HepG2 (cell line): ENCODE data around the gene PPP2R2C. TPM values are rescaled to one million over a fixed set of nuclear protein-coding genes. Genes with fewer than 3 reads are reported as not detected.

ENCODE experiments used
- ELK4 ChIP-seq: sonication (generic); formaldehyde crosslinking; IDR thresholded peaks from 2 replicates; pipeline ENCODE4 v1.9.0; 2021; ENCODE audit warnings: missing genetic modification reagents, borderline replicate concordance
- FOXO4 ChIP-seq: sonication (generic); formaldehyde crosslinking; conservative IDR thresholded peaks from 2 replicates; pipeline ENCODE4 v1.8.1; 2023; ENCODE audit warnings: missing genetic modification reagents
- HNRNPLL ChIP-seq: fragments of 200-400 bp; formaldehyde crosslinking; IDR thresholded peaks from 2 replicates; pipeline ENCODE4 v1.6.1; 2017; ENCODE audit warnings: mild to moderate bottlenecking, low read depth, low read length; ENCODE audit not compliant: poor library complexity, severe bottlenecking
- KLF15 ChIP-seq: sonication (generic); formaldehyde crosslinking; IDR thresholded peaks from 2 replicates; pipeline ENCODE4 v1.8.1; 2023; ENCODE audit warnings: borderline replicate concordance, mild to moderate bottlenecking, inconsistent platforms, missing genetic modification reagents, mixed read lengths
- NRL ChIP-seq: sonication (generic); formaldehyde crosslinking; IDR thresholded peaks from 2 replicates; pipeline ENCODE4 v1.5.0; 2020; ENCODE audit warnings: missing genetic modification reagents, mild to moderate bottlenecking, moderate library complexity, borderline replicate concordance
- THRA ChIP-seq: sonication (generic); formaldehyde crosslinking; IDR thresholded peaks from 2 replicates; pipeline ENCODE4 v1.4.0; 2020; ENCODE audit warnings: missing genetic modification reagents, borderline replicate concordance
- TRAFD1 ChIP-seq: sonication (generic); formaldehyde crosslinking; IDR thresholded peaks from 2 replicates; pipeline ENCODE4 v1.5.1; 2020; ENCODE audit warnings: missing genetic modification reagents, mild to moderate bottlenecking, borderline replicate concordance
- ZMAT5 ChIP-seq: sonication (generic); formaldehyde crosslinking; IDR thresholded peaks from 2 replicates; pipeline ENCODE4 v1.5.0; 2020; ENCODE audit warnings: mild to moderate bottlenecking, low read depth, missing genetic modification reagents, borderline replicate concordance
- ZNF3 ChIP-seq: IDR thresholded peaks from 2 replicates; pipeline ENCODE4 v1.7.0; 2017; ENCODE audit warnings: inconsistent platforms
- ZNF318 ChIP-seq: sonication (generic); formaldehyde crosslinking; IDR thresholded peaks from 2 replicates; pipeline ENCODE4 v1.4.0; 2020; ENCODE audit warnings: mild to moderate bottlenecking, missing genetic modification reagents
- ZNF768 ChIP-seq: sonication (generic); formaldehyde crosslinking; IDR thresholded peaks from 2 replicates; pipeline ENCODE4 v1.4.0; 2020; ENCODE audit warnings: missing genetic modification reagents
- ZNF776 ChIP-seq: sonication (generic); formaldehyde crosslinking; IDR thresholded peaks from 2 replicates; pipeline ENCODE4 v1.4.0; 2020; ENCODE audit warnings: mild to moderate bottlenecking, missing genetic modification reagents
- ZNF891 ChIP-seq: sonication (generic); formaldehyde crosslinking; IDR thresholded peaks from 2 replicates; pipeline ENCODE4 v1.5.0; 2020; ENCODE audit warnings: mild to moderate bottlenecking, missing genetic modification reagents
- polyA plus RNA-seq, 8 experiments: library from polyadenylated mRNA; depleted of rRNA in 3 of 8; stranded (reverse) in 7 of 8; unstranded in 1 of 8; fragments of >200 nt; fragmentation: Illumina TruSeq in 4 of 8; extraction: Trizol in 4 of 8; gene quantifications; 2 replicates each; pipeline versions ENCODE4 v1.2.1 to v1.2.3, GENCODE V29; 2011 to 2016; ENCODE audit warnings: low read depth in 4 of 8, missing spikeins in 1 of 8, mixed read lengths in 1 of 8; ENCODE audit not compliant: insufficient read depth in 1 of 8
- total RNA-seq, 5 experiments: library from RNA; depleted of rRNA; stranded (reverse); fragments of >200 nt; fragmentation: Illumina TruSeq; extraction: Trizol; gene quantifications; 2 replicates each; pipeline ENCODE4 v1.2.3, GENCODE V29; 2016; ENCODE audit warnings: low read depth in 1 of 5

Gene PPP2R2C
- total and polyA plus RNA-seq, 2 of the 13 experiments (the other 11 are each of a cell fraction or from before 2014, with no cell fraction given) = 0.60 to 8.6 TPM

- TF ChIP-seq TRAFD1 (no peak), FOXO4 (CRISPR knock-in tag) (no peak), HNRNPLL (peak; percentile 66), THRA (CRISPR knock-in tag) (no peak), NRL (CRISPR knock-in tag) (no peak), KLF15 (CRISPR knock-in tag) (no peak), ELK4 (CRISPR knock-in tag) (no peak), ZNF3 (CRISPR knock-in tag) (no peak), ZNF768 (CRISPR knock-in tag) (peak; percentile 57; the same call in 1 of the 2 replicates), ZNF318 (CRISPR knock-in tag) (no peak), ZMAT5 (CRISPR knock-in tag) (no peak), ZNF891 (CRISPR knock-in tag) (0 out of 2 replicates have a peak, but pooled peaks have one; percentile 11), ZNF776 (CRISPR knock-in tag) (0 out of 2 replicates have a peak, but pooled peaks have one; percentile 42)
These were observed 163.3 kb downstream of the PPP2R2C start (continued) for GRCh38 chr4:6308899-6309643.
